Endodermal cell (in vitro differentiated cells): ENCODE results near the gene PDGFA. TPM values are rescaled to one million over a fixed set of nuclear protein-coding genes. Genes with fewer than 3 reads are reported as not detected.

Source experiments
- DNase-seq: peaks from one replicate; pipeline ENCODE4 v3.0.0-alpha.2; 2017
- H3K27ac ChIP-seq: 2 replicates; pipeline ENCODE4 v1.5.1; 2013; ENCODE audit warnings: mild to moderate bottlenecking, low read depth, low read length, moderate library complexity
- H3K27me3 ChIP-seq: 2 replicates; pipeline ENCODE4 v1.6.1; 2013; ENCODE audit warnings: mild to moderate bottlenecking, low read length, moderate library complexity; ENCODE audit not compliant: insufficient read depth, control insufficient read depth, poor library complexity, severe bottlenecking
- H3K36me3 ChIP-seq: 2 replicates; pipeline ENCODE4 v1.7.0; 2013; ENCODE audit warnings: mild to moderate bottlenecking, low read length, moderate library complexity; ENCODE audit not compliant: control insufficient read depth, insufficient read depth
- H3K4me1 ChIP-seq: one replicate; pipeline ENCODE4 v1.7.0; 2013; ENCODE audit warnings: low read length; ENCODE audit not compliant: control insufficient read depth, insufficient read depth
- H3K4me3 ChIP-seq: 2 replicates; pipeline ENCODE4 v1.5.1; 2013; ENCODE audit warnings: mild to moderate bottlenecking, low read length, moderate library complexity
- H3K9ac ChIP-seq: 2 replicates; pipeline ENCODE4 v1.6.1; 2013; ENCODE audit warnings: mild to moderate bottlenecking, low read length, moderate library complexity; ENCODE audit not compliant: poor library complexity, severe bottlenecking; ENCODE audit errors: extremely low read depth
- H3K9me3 ChIP-seq: 2 replicates; pipeline ENCODE4 v1.6.1; 2013; ENCODE audit warnings: mild to moderate bottlenecking, low read length, moderate library complexity; ENCODE audit not compliant: control insufficient read depth
- H3K27ac Mint-ChIP-seq: 2 replicates; pipeline ENCODE4 v1.8.0; 2020; ENCODE audit warnings: mixed read lengths
- H3K27me3 Mint-ChIP-seq: 2 replicates; pipeline ENCODE4 v1.8.0; 2021; ENCODE audit warnings: mild to moderate bottlenecking, mixed read lengths; ENCODE audit not compliant: insufficient read depth
- H3K36me3 Mint-ChIP-seq: 2 replicates; pipeline ENCODE4 v1.8.0; 2020; ENCODE audit warnings: low read depth, mixed read lengths
- H3K4me1 Mint-ChIP-seq: 2 replicates; pipeline ENCODE4 v1.8.0; 2020; ENCODE audit warnings: mixed read lengths
- H3K4me3 Mint-ChIP-seq: 2 replicates; pipeline ENCODE4 v1.8.0; 2020; ENCODE audit warnings: mild to moderate bottlenecking, moderate library complexity, mixed read lengths
- H3K9me3 Mint-ChIP-seq: 2 replicates; pipeline ENCODE4 v1.8.0; 2020; ENCODE audit warnings: mild to moderate bottlenecking, mixed read lengths
- CTCF ChIP-seq: fragments of 200-600 bp; sonication (generic); conservative IDR thresholded peaks from 2 replicates; pipeline ENCODE4 v1.5.0; 2021; ENCODE audit warnings: antibody characterized with exemption, mild to moderate bottlenecking
- WGBS, 2 experiments: methylation state at CpG; one replicate each; pipeline versions ENCODE4 v1.1.5 to v1.1.7; 2013; ENCODE audit warnings: missing lambda C conversion rate in 2 of 2, mixed read lengths in 1 of 2; ENCODE audit not compliant: insufficient coverage in 1 of 2, insufficient read length in 1 of 2; 5-methylcytosine and 5-hydroxymethylcytosine counted together
- total RNA-seq, 2 donors: library from RNA; stranded (reverse); fragmentation: NEBNext Ultra II Directional in 1 of 2; extraction: Animal tissue kit (Norgen Biotek cat#: 25700) in 1 of 2; gene quantifications; 2 replicates in 1 of 2; 3 replicates in 1 of 2; pipeline ENCODE4 v1.2.1, GENCODE V29; 2021

Gene PDGFA
- total RNA-seq, 2 donors from 2014 or later = 11.9 to 24.1 TPM

GRCh38 chr7:494906-495305 is 24.7 kb downstream of the PDGFA start:
- Mint-ChIP-seq H3K9me3 (no peaks in the 10 kb centered on the region), H3K4me1 (peaks cover 5% of the 10 kb centered on the region), H3K4me3 (no peak overlapping the region), H3K27me3 (no peaks in the 10 kb centered on the region), H3K27ac (no peak overlapping the region), H3K36me3 (peaks cover 28% of the 10 kb centered on the region)
- Histone ChIP-seq H3K27ac (no peak overlapping the region), H3K9me3 (no peaks in the 10 kb centered on the region), H3K9ac (no peak overlapping the region), H3K27me3 (no peaks in the 10 kb centered on the region), H3K36me3 (no peaks in the 10 kb centered on the region), H3K4me1 (peaks cover 3% of the 10 kb centered on the region), H3K4me3 (no peak overlapping the region)
- TF ChIP-seq CTCF = no peak
- 89% methylated on average over 6 of the region's 6 CpGs; no CpG with 5 or more reads in 1 of the 2 experiments for whole genome bisulfite sequencing, 2 experiments
- no peak for DNase-seq

DNA sequence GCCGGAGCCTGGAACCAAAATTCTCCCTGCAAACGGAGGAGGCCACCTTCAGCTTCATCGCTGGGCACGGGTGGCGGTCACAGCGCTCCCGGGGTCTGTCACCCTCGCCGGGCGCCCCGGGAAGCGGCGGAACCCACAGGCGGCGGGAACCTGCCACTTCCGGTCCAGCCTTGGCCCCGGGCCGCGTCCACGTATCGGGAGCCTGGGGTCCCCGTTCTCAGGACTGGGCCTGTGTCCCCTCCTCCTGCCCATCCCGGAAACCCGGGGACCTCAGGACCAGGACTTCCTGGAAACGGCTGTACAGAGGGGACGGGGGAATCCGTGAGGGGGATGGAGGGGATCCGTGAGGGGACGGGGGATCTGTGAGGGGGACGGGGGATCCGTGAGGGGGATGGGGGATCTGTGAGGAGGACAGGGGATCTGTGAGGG is 25.4 kb downstream of the PDGFA start:
- DNase-seq = no peak

DNA sequence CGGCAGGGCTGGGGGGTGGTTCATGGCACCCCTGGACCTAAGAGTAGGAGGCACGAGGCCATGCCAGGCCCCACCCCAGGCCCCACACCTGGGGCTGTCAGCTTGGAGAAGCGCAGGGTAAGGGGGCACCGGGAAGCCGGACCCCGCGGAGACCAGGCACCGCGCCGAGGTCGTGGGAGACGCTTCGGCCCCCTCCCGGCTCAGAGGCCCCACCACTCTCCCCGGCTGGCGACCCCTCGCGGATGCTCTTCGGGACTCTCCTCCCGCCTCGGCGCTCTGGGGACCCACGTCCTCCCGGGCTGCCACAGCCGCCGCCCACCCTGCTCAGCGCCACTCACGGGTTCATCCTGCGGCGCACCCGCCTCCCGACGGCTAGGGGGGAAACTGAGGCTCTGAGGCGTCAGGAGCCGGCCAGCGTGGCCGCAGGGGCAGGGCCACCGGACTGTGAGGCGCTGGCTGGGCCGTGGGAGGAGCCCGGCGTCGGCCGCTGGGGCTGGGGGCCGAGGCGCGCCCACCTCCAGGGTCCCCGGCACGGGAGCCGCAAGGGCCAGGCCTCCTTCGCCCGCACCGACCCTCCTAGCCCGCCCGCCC is 25.9 kb downstream of the PDGFA start:
- H3K9me3 Mint-ChIP-seq = peaks cover 3% of the 10 kb centered on the region
- Histone ChIP-seq H3K4me1 (peaks cover 3% of the 10 kb centered on the region), H3K36me3 (no peaks in the 10 kb centered on the region), H3K4me3 (no peak overlapping the region), H3K27me3 (no peaks in the 10 kb centered on the region), H3K9ac (no peak overlapping the region), H3K27ac (no peak overlapping the region), H3K9me3 (no peaks in the 10 kb centered on the region)
- H3K4me1 Mint-ChIP-seq = peaks cover 5% of the 10 kb centered on the region
- no peak for TF ChIP-seq CTCF
- H3K27ac Mint-ChIP-seq = no peak overlapping the region
- no peak overlapping the region for H3K4me3 Mint-ChIP-seq
- WGBS, 2 experiments = 92 to 96% methylated on average over 37 to 55 of the region's 55 CpGs
- DNase-seq = no peak
- H3K36me3 Mint-ChIP-seq = peaks cover 16% of the 10 kb centered on the region
- no peaks in the 10 kb centered on the region for H3K27me3 Mint-ChIP-seq

More for the DNA sequence above, 25.4 kb downstream of the PDGFA start:
- no peak for TF ChIP-seq CTCF
- Mint-ChIP-seq H3K9me3 (peaks cover 3% of the 10 kb centered on the region), H3K27ac (no peak overlapping the region), H3K4me1 (peaks cover 5% of the 10 kb centered on the region), H3K36me3 (peaks cover 21% of the 10 kb centered on the region), H3K4me3 (no peak overlapping the region), H3K27me3 (no peaks in the 10 kb centered on the region)
- Histone ChIP-seq H3K4me3 (no peak overlapping the region), H3K9me3 (no peaks in the 10 kb centered on the region), H3K36me3 (no peaks in the 10 kb centered on the region), H3K27ac (no peak overlapping the region), H3K27me3 (no peaks in the 10 kb centered on the region), H3K9ac (no peak overlapping the region), H3K4me1 (peaks cover 3% of the 10 kb centered on the region)
- WGBS, 2 experiments = 92 to 96% methylated on average over 21 to 25 of the region's 31 CpGs
